GM12878 (cell line): Measurements from ENCODE around the gene AFTPH. TPM values are rescaled to one million over a fixed set of nuclear protein-coding genes. Genes with fewer than 3 reads are reported as not detected.

Experiments used
- ATAC-seq: fragments of 200-7000 bp; cut with Tn5 transposase; 3 replicates; pipeline ENCODE4 v1.9.1; 2020; ENCODE audit warnings: mild to moderate bottlenecking, moderate library complexity
- BruUV-seq: library from RNA; stranded (reverse); fragments of 400-500 nt; replicated peaks from 2 replicates; lab custom pipeline; 2021; lab: Mats Ljungman, UMichigan
- CTCF ChIA-PET: fragments of 300-600 bp; sonication (Branson Sonifier 250); formaldehyde crosslinking; extraction: SDS; loops from one replicate; lab custom pipeline; 2021; ENCODE audit warnings: inconsistent platforms; lab: Yijun Ruan, JAX
- POLR2A ChIA-PET: fragments of 350-600 bp; formaldehyde crosslinking; extraction: SDS; loops from one replicate; lab custom pipeline; 2021; ENCODE audit warnings: inconsistent platforms; lab: Charles Lee
- RAD21 ChIA-PET: fragments of 300-600 bp; sonication (Branson Sonifier 250); formaldehyde crosslinking; loops from one replicate; lab custom pipeline; 2023; ENCODE audit warnings: antibody characterized with exemption; ENCODE audit not compliant: unreplicated experiment; lab: Charles Lee
- SMC1A ChIA-PET: fragments of 300-600 bp; sonication (Branson Sonifier 250); formaldehyde crosslinking; loops from one replicate; lab custom pipeline; 2023; ENCODE audit not compliant: unreplicated experiment, uncharacterized antibody; lab: Charles Lee
- DNase-seq: peaks from one replicate; pipeline ENCODE4 v3.0.0-alpha.2; 2011; ENCODE audit warnings: low read depth, low spot score
- FAIRE-seq: peaks from 3 replicates; lab custom pipeline; 2011; peaks lifted over from hg19 to GRCh38; lab: Jason Lieb, UNC
- H2AFZ ChIP-seq: 2 replicates; pipeline ENCODE4 v1.6.0; 2011; ENCODE audit warnings: low read depth, low read length, control low read depth; ENCODE audit not compliant: control insufficient read depth
- H3K27ac ChIP-seq: 2 replicates; pipeline ENCODE4 v1.5.1; 2011; ENCODE audit warnings: control low read depth; ENCODE audit not compliant: control insufficient read depth, insufficient read depth
- H3K27me3 ChIP-seq, 2 experiments: replicated peaks in 1 of 2; 2 replicates each; pipeline versions ENCODE4 v1.6.0 to v1.6.1; 2011; ENCODE audit warnings: low read length in 1 of 2; ENCODE audit not compliant: control insufficient read depth in 2 of 2, insufficient read depth in 2 of 2
- H3K36me3 ChIP-seq, 2 experiments: 2 replicates each; pipeline ENCODE4 v1.5.1; 2011; ENCODE audit warnings: low read length in 1 of 2; ENCODE audit not compliant: control insufficient read depth in 2 of 2, insufficient read depth in 2 of 2
- H3K4me1 ChIP-seq: 2 replicates; pipeline ENCODE4 v1.6.1; 2011; ENCODE audit warnings: mild to moderate bottlenecking, low read length, moderate library complexity, mixed read lengths; ENCODE audit not compliant: control insufficient read depth, insufficient read depth
- H3K4me2 ChIP-seq: 2 replicates; pipeline ENCODE4 v1.6.0; 2011; ENCODE audit warnings: control low read depth; ENCODE audit not compliant: control insufficient read depth, insufficient read depth
- H3K4me3 ChIP-seq: fragments of 200-600 bp; sonication (generic); 2 replicates; pipeline ENCODE4 v1.5.1; 2016
- H3K79me2 ChIP-seq: 2 replicates; pipeline ENCODE4 v1.6.0; 2011; ENCODE audit warnings: low read length; ENCODE audit not compliant: control insufficient read depth, insufficient read depth
- H3K9ac ChIP-seq: 2 replicates; pipeline ENCODE4 v1.8.0; 2011; ENCODE audit warnings: low read length, control low read depth, mixed read lengths; ENCODE audit not compliant: control insufficient read depth, insufficient read depth
- H3K9me3 ChIP-seq: replicated peaks from 3 replicates; pipeline ENCODE4 v1.5.1; 2011; ENCODE audit warnings: mild to moderate bottlenecking, low read length; ENCODE audit not compliant: control insufficient read depth, insufficient read depth
- H4K20me1 ChIP-seq: 2 replicates; pipeline ENCODE4 v1.6.0; 2011; ENCODE audit not compliant: control insufficient read depth, insufficient read depth
- CHD4 ChIP-seq: fragments of 200-600 bp; sonication (generic); IDR thresholded peaks from 2 replicates; pipeline ENCODE4 v1.6.1; 2016; ENCODE audit warnings: mild to moderate bottlenecking
- HDAC6 ChIP-seq: fragments of 200-600 bp; sonication (generic); IDR thresholded peaks from one replicate; pipeline ENCODE4 v1.8.0; 2017; ENCODE audit warnings: antibody characterized with exemption; ENCODE audit not compliant: unreplicated experiment
- KDM1A ChIP-seq: fragments of 200-600 bp; sonication (generic); IDR thresholded peaks from 2 replicates; pipeline ENCODE4 v1.6.1; 2016; ENCODE audit warnings: borderline replicate concordance
- PAX5 ChIP-seq: IDR thresholded peaks from 2 replicates; pipeline ENCODE4 v1.6.1; 2011; ENCODE audit warnings: low read depth, low read length, borderline replicate concordance
- RUNX3 ChIP-seq: IDR thresholded peaks from 2 replicates; pipeline ENCODE4 v1.6.1; 2012; ENCODE audit warnings: low read length, inconsistent platforms
- SIX5 ChIP-seq: IDR thresholded peaks from 2 replicates; pipeline ENCODE4 v1.6.1; 2011; ENCODE audit warnings: mild to moderate bottlenecking, low read depth, low read length, moderate library complexity; ENCODE audit not compliant: severe bottlenecking
- SP1 ChIP-seq: IDR thresholded peaks from one replicate; pipeline ENCODE4 v1.6.1; 2011; ENCODE audit warnings: low read depth, low read length
- TBL1XR1 ChIP-seq: IDR thresholded peaks from 2 replicates; pipeline ENCODE4 v1.6.1; 2012; ENCODE audit warnings: low read depth, low read length, improper control_type of control experiment
- WGBS: methylation state at CpG from one replicate; pipeline ENCODE4 v1.1.6; 2016; ENCODE audit warnings: low lambda C conversion rate; ENCODE audit not compliant: insufficient replicate concordance, insufficient coverage; ENCODE audit errors: missing lambda C conversion rate; 5-methylcytosine and 5-hydroxymethylcytosine counted together
- in situ Hi-C: fragments of 300-500 bp; cut with MboI; formaldehyde crosslinking; loops from 9 replicates; pipeline ENCODE4 v1.14.3; 2018; ENCODE audit warnings: mixed read lengths
- intact Hi-C: fragments of 100-400 bp; cut with micrococcal nuclease; formaldehyde crosslinking; loops from one replicate; pipeline ENCODE4 v1.14.2; 2022; ENCODE audit not compliant: unreplicated experiment
- polyA plus RNA-seq, 11 experiments: library from polyadenylated mRNA; depleted of rRNA in 4 of 11; unstranded in 6 of 11; stranded (reverse) in 5 of 11; fragments of >200 nt; fragmentation: Nextera tagmentation in 4 of 11; fragmentation: Illumina TruSeq in 1 of 11; extraction: Ambion mirVana in 4 of 11; extraction: Trizol in 1 of 11; gene quantifications; 1 replicate in 1 of 11; 2 replicates in 10 of 11; pipeline versions ENCODE4 v1.2.1 to v1.2.3, GENCODE V29; 2011 to 2016; ENCODE audit warnings: inconsistent platforms in 2 of 11, missing spikeins in 2 of 11, low read depth in 1 of 11
- total RNA-seq, 4 experiments: library from RNA; depleted of rRNA in 3 of 4; stranded (reverse); fragments of >200 nt in 3 of 4; fragmentation: Illumina TruSeq in 1 of 4; extraction: Trizol in 1 of 4; gene quantifications; 2 replicates each; pipeline versions ENCODE4 v1.2.1 to v1.2.3, GENCODE V29; 2013 to 2021
- TF ChIP-seq, protein P1 (sequence below): IDR thresholded peaks from 2 replicates; pipeline ENCODE4 v1.6.1; 2012; ENCODE audit warnings: improper control_type of control experiment, low read depth, low read length; ENCODE audit not compliant: insufficient replicate concordance

Gene AFTPH
- total and polyA plus RNA-seq, 10 of the 15 experiments (the other 5 are each of a cell fraction or from before 2014, with no cell fraction given): 25.6 to 77.3 (median 39.5) TPM

DNA sequence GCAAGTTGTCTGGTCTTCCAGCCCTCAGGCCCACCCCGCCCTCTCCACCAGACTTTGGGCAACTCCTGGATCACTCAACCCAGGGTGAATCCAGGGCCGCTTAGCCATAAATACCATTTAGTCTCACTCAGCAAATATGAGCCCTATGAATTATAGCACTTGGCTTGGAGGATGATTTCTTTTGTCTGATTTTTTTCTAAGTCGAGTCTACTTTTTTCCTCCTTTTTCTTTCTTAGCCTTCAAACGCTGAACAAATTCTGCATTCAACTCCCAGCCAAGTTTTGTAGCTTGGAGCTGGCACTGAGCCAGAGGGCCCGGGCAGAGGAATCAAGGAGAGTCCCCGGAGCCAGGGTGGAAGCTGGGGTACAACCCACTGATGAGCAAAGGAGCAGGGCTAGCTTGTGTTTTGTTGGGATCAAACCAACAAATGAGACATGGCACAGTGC is 80.9 kb downstream of the AFTPH start:
- CTCF ChIA-PET: interaction anchor here (1.0 to 5.7 kb wide), 12 partner anchors 10 to 555 kb away, joined by 3 to 37 read pairs (median 4); partner anchors contain the start of gene AFTPH
- BruUV-seq: no TSS peak
- in situ Hi-C loops: no loop called here

DNA sequence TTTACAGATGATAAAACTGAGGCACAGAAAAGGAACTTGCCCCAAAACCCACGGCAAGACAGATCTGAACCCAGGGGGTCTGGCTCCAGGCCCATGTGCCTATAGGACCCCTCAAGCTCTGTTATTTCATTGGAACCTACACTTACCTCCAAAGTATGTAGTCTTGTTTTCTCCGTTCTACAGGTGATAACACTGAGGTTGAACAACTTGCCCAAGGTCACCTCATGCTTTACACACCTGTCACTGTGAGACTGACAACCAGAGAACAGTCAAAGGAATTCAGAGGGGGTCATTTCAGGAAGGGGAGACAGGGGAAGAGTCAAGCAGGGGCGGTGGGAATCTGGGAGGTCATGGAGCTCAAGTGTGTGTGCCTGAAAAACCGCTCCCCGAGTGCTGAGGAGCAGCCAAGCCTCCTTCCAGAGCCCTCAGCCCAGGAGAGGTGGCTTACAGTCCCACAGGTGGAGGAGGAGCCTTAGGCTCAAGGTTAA is 81.9 kb downstream of the AFTPH start:
- H3K79me2 ChIP-seq: no peaks in the 10 kb centered on the region
- FAIRE-seq (no peak), DNase-seq (no peak), ATAC-seq (no peak)
- ChIA-PET CTCF (interaction anchor here (0.7 to 5.7 kb wide), 29 partner anchors 10 to 556 kb away, joined by 3 to 37 read pairs (median 5); partner anchors contain the start of gene AFTPH), SMC1A (interaction anchor here (0.7 to 4.9 kb wide), 29 partner anchors 12 to 309 kb away, joined by 3 to 48 read pairs (median 5); partner anchors contain the start of gene AFTPH), RAD21 (interaction anchor here (0.8 to 5.3 kb wide), 18 partner anchors 11 to 425 kb away, joined by 3 to 73 read pairs (median 10); partner anchors contain the start of genes AFTPH and SERTAD2), POLR2A (interaction anchor here (0.5 to 4.9 kb wide), 19 partner anchors 8 to 275 kb away, joined by 3 to 30 read pairs (median 5); partner anchors contain the start of gene SERTAD2)
- no TSS peak for BruUV-seq
- H3K4me1 ChIP-seq: peaks cover 35% of the 10 kb centered on the region
- H3K27me3 ChIP-seq: no peaks in the 10 kb centered on the region
- WGBS: 96% methylated on average over 2 of the region's 5 CpGs
- H3K9me3 ChIP-seq: no peaks in the 10 kb centered on the region; the same call in 2 of the 3 replicates
- peak overlapping the region; percentile 95 for H3K27ac ChIP-seq
- H3K4me2 ChIP-seq: peak overlapping the region; percentile 95
- no peaks in the 10 kb centered on the region for H4K20me1 ChIP-seq
- H3K9ac ChIP-seq: peak overlapping the region; percentile 81
- intact Hi-C loops (loop anchor here (2.0 to 5.0 kb wide), 3 partner anchors 23 to 256 kb away; no protein-coding TSS in a partner anchor), in situ Hi-C loops (no loop called here)
- peak overlapping the region; percentile 92 for H2AFZ ChIP-seq
- H3K4me3 ChIP-seq: peak overlapping the region; percentile 56; the same call in 1 of the 2 replicates
- H3K36me3 ChIP-seq: no peaks in the 10 kb centered on the region
- TF ChIP-seq, protein P1, sequence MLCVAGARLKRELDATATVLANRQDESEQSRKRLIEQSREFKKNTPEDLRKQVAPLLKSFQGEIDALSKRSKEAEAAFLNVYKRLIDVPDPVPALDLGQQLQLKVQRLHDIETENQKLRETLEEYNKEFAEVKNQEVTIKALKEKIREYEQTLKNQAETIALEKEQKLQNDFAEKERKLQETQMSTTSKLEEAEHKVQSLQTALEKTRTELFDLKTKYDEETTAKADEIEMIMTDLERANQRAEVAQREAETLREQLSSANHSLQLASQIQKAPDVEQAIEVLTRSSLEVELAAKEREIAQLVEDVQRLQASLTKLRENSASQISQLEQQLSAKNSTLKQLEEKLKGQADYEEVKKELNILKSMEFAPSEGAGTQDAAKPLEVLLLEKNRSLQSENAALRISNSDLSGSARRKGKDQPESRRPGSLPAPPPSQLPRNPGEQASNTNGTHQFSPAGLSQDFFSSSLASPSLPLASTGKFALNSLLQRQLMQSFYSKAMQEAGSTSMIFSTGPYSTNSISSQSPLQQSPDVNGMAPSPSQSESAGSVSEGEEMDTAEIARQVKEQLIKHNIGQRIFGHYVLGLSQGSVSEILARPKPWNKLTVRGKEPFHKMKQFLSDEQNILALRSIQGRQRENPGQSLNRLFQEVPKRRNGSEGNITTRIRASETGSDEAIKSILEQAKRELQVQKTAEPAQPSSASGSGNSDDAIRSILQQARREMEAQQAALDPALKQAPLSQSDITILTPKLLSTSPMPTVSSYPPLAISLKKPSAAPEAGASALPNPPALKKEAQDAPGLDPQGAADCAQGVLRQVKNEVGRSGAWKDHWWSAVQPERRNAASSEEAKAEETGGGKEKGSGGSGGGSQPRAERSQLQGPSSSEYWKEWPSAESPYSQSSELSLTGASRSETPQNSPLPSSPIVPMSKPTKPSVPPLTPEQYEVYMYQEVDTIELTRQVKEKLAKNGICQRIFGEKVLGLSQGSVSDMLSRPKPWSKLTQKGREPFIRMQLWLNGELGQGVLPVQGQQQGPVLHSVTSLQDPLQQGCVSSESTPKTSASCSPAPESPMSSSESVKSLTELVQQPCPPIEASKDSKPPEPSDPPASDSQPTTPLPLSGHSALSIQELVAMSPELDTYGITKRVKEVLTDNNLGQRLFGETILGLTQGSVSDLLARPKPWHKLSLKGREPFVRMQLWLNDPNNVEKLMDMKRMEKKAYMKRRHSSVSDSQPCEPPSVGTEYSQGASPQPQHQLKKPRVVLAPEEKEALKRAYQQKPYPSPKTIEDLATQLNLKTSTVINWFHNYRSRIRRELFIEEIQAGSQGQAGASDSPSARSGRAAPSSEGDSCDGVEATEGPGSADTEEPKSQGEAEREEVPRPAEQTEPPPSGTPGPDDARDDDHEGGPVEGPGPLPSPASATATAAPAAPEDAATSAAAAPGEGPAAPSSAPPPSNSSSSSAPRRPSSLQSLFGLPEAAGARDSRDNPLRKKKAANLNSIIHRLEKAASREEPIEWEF: peak; percentile 27
- TF ChIP-seq RUNX3: no peak
- no peak for TF ChIP-seq SP1
- no peak for TF ChIP-seq PAX5
- TF ChIP-seq KDM1A: no peak
- TF ChIP-seq SIX5: no peak
- TF ChIP-seq HDAC6: no peak
- TF ChIP-seq TBL1XR1: no peak

More for the DNA sequence above, 80.9 kb downstream of the AFTPH start:
- ChIA-PET SMC1A (interaction anchor here (0.8 to 4.9 kb wide), 16 partner anchors 12 to 308 kb away, joined by 3 to 48 read pairs (median 5); partner anchors contain the start of gene AFTPH), POLR2A (interaction anchor here (1.2 to 4.9 kb wide), 10 partner anchors 9 to 146 kb away, joined by 3 to 23 read pairs (median 14); no protein-coding TSS in a partner anchor), RAD21 (interaction anchor here (0.6 to 5.3 kb wide), 8 partner anchors 11 to 426 kb away, joined by 3 to 73 read pairs (median 12); partner anchors contain the start of gene SERTAD2)
- TF ChIP-seq CHD4 (no peak), SIX5 (no peak)
- no peak for ATAC-seq
- peak overlapping the region; percentile 7; the same call in 1 of the 2 replicates for H3K4me2 ChIP-seq
- 93% methylated on average over 6 of the region's 6 CpGs for WGBS
- no peaks in the 10 kb centered on the region for H3K27me3 ChIP-seq
- no peak overlapping the region for H3K9ac ChIP-seq
- H3K4me3 ChIP-seq: no peak overlapping the region
- H3K9me3 ChIP-seq: no peaks in the 10 kb centered on the region; the same call in 2 of the 3 replicates
- no peak for FAIRE-seq
- no peak overlapping the region; the same call in 1 of the 2 replicates for H3K27ac ChIP-seq
- no peaks in the 10 kb centered on the region for H4K20me1 ChIP-seq
- H3K36me3 ChIP-seq: no peaks in the 10 kb centered on the region
- H2AFZ ChIP-seq: no peak overlapping the region
- peaks cover 35% of the 10 kb centered on the region for H3K4me1 ChIP-seq
- no peak for DNase-seq
- intact Hi-C loops: loop anchor here (5.0 kb wide), 1 partner anchor 257 kb away; no protein-coding TSS in a partner anchor
- H3K79me2 ChIP-seq: no peaks in the 10 kb centered on the region
